Smooth muscle cell (in vitro differentiated cells): ENCODE data around the gene ARHGEF6. TPM values are rescaled to one million over a fixed set of nuclear protein-coding genes. Genes with fewer than 3 reads are reported as not detected.

Experiments used
- DNase-seq: peaks from one replicate; lab custom pipeline; 2025; ENCODE audit not compliant: unreplicated experiment; lab: John Stamatoyannopoulos, UW
- H2AFZ ChIP-seq: fragments of 200-600 bp; sonication (generic); 2 replicates; pipeline ENCODE4 v1.6.0; 2016; ENCODE audit warnings: antibody characterized with exemption, low read depth, mild to moderate bottlenecking
- H3F3A ChIP-seq: fragments of 200-600 bp; sonication (generic); 2 replicates; pipeline ENCODE4 v1.6.0; 2017; ENCODE audit warnings: antibody characterized with exemption, low read depth
- H3K27ac ChIP-seq: fragments of 200-600 bp; sonication (generic); 2 replicates; pipeline ENCODE4 v1.5.1; 2016; ENCODE audit warnings: low read depth, mild to moderate bottlenecking
- H3K27me3 ChIP-seq: fragments of 200-600 bp; sonication (generic); 2 replicates; pipeline ENCODE4 v1.6.1; 2016; ENCODE audit warnings: low read depth, mild to moderate bottlenecking
- H3K36me3 ChIP-seq: fragments of 200-600 bp; sonication (generic); 2 replicates; pipeline ENCODE4 v1.5.1; 2016; ENCODE audit warnings: low read depth
- H3K4me1 ChIP-seq: fragments of 200-600 bp; sonication (generic); 2 replicates; pipeline ENCODE4 v1.5.1; 2016; ENCODE audit warnings: low read depth
- H3K4me2 ChIP-seq: fragments of 200-600 bp; sonication (generic); 2 replicates; pipeline ENCODE4 v1.6.0; 2016; ENCODE audit warnings: mild to moderate bottlenecking
- H3K4me3 ChIP-seq: fragments of 200-600 bp; sonication (generic); 2 replicates; pipeline ENCODE4 v1.5.1; 2016; ENCODE audit warnings: mild to moderate bottlenecking
- H3K79me2 ChIP-seq: fragments of 200-600 bp; sonication (generic); 2 replicates; pipeline ENCODE4 v1.6.0; 2016; ENCODE audit warnings: low read depth, mild to moderate bottlenecking
- H3K9ac ChIP-seq: fragments of 200-600 bp; sonication (generic); 2 replicates; pipeline ENCODE4 v1.6.0; 2016; ENCODE audit warnings: low read depth
- H3K9me3 ChIP-seq: fragments of 200-600 bp; sonication (generic); replicated peaks from 2 replicates; pipeline ENCODE4 v1.5.1; 2016; ENCODE audit warnings: low read depth
- H4K20me1 ChIP-seq: fragments of 200-600 bp; sonication (generic); 2 replicates; pipeline ENCODE4 v1.6.0; 2016; ENCODE audit warnings: low read depth
- CTCF ChIP-seq: fragments of 200-600 bp; sonication (generic); IDR thresholded peaks from 2 replicates; pipeline ENCODE4 v1.5.1; 2017; ENCODE audit warnings: borderline replicate concordance, mild to moderate bottlenecking, antibody characterized with exemption; ENCODE audit not compliant: insufficient read depth, poor library complexity, severe bottlenecking
- WGBS: methylation state at CpG from one replicate; pipeline ENCODE4 v1.1.7; 2016; ENCODE audit warnings: low lambda C conversion rate; 5-methylcytosine and 5-hydroxymethylcytosine counted together
- polyA plus RNA-seq: library from polyadenylated mRNA; unstranded; fragments of >200 nt; fragmentation: Nextera tagmentation; extraction: Ambion mirVana; gene quantifications from 2 replicates; pipeline ENCODE4 v1.2.1, GENCODE V29; 2016
- total RNA-seq: library from RNA; depleted of rRNA; stranded (reverse); fragments of >200 nt; gene quantifications from 2 replicates; pipeline ENCODE4 v1.2.3, GENCODE V29; 2014

ARHGEF6 gene
- total and polyA plus RNA-seq, 2 experiments from 2014 or later, result 2.9 to 4.5 TPM

- TF ChIP-seq CTCF, result no peak
- Histone ChIP-seq H3K27ac (no peak overlapping the region), H3K4me1 (no peaks in the 10 kb centered on the region), H2AFZ (peak overlapping the region; percentile 90), H3K9me3 (no peaks in the 10 kb centered on the region), H3K9ac (no peak overlapping the region), H3K4me3 (no peak overlapping the region), H3K4me2 (peak overlapping the region; percentile 83), H3K79me2 (no peaks in the 10 kb centered on the region), H3F3A (no peaks in the 10 kb centered on the region), H3K27me3 (no peaks in the 10 kb centered on the region), H3K36me3 (no peaks in the 10 kb centered on the region), H4K20me1 (no peaks in the 10 kb centered on the region)
- DNase-seq, result no peak
- WGBS, result 49% methylated on average over 7 of the region's 7 CpGs
Measured at GRCh38 chrX:136768469-136769084, 12.2 kb downstream of the ARHGEF6 start.

- Histone ChIP-seq H3K27me3 (no peaks in the 10 kb centered on the region), H3K36me3 (no peaks in the 10 kb centered on the region), H3K9me3 (no peaks in the 10 kb centered on the region), H3K4me2 (peak overlapping the region; percentile 83), H3K4me1 (no peaks in the 10 kb centered on the region), H3F3A (no peaks in the 10 kb centered on the region), H3K4me3 (peak overlapping the region; percentile 63), H4K20me1 (no peaks in the 10 kb centered on the region), H3K27ac (no peak overlapping the region), H2AFZ (peak overlapping the region; percentile 90), H3K79me2 (no peaks in the 10 kb centered on the region), H3K9ac (no peak overlapping the region)
- peak; percentile 28 for DNase-seq
- WGBS, result 49% methylated on average over 75 of the region's 78 CpGs
- TF ChIP-seq CTCF, result no peak
Measured at GRCh38 chrX:136767104-136767941, 13.4 kb downstream of the ARHGEF6 start.

GRCh38 chrX:136766785-136767103 is 14.0 kb downstream of the ARHGEF6 start:
- TF ChIP-seq CTCF, result no peak
- Histone ChIP-seq H3K27ac (no peak overlapping the region), H3K27me3 (no peaks in the 10 kb centered on the region), H4K20me1 (no peaks in the 10 kb centered on the region), H3K79me2 (no peaks in the 10 kb centered on the region), H3K9ac (no peak overlapping the region), H3K9me3 (no peaks in the 10 kb centered on the region), H3F3A (no peaks in the 10 kb centered on the region), H2AFZ (peak overlapping the region; percentile 90), H3K4me2 (peak overlapping the region; percentile 83), H3K4me3 (peak overlapping the region; percentile 63), H3K36me3 (no peaks in the 10 kb centered on the region), H3K4me1 (no peaks in the 10 kb centered on the region)
- no peak for DNase-seq
- 37% methylated on average over 14 of the region's 19 CpGs for WGBS
